RKO (cell line): ENCODE data around the gene MAGI1.
A peak's percentile ranks its signal among the peaks of the same experiment; 100 is the strongest.

Source experiments
- DNase-seq: peaks from one replicate; pipeline ENCODE4 v3.0.0-alpha.2; 2016; ENCODE audit warnings: low spot score

The MAGI1 gene

GRCh38 chr3:65944252-65944651 lies 94.5 kb downstream of the MAGI1 start:
- no peak for DNase-seq

GRCh38 chr3:65939801-65940246 lies 98.9 kb downstream of the MAGI1 start:
- DNase-seq, result no peak

GRCh38 chr3:65939184-65939583 lies 99.5 kb downstream of the MAGI1 start:
- DNase-seq, result no peak

- DNase-seq, result no peak
Observed at GRCh38 chr3:65938676-65939075, 100.0 kb downstream of the MAGI1 start.

GRCh38 chr3:65938147-65938546 lies 100.6 kb downstream of the MAGI1 start:
- DNase-seq, result no peak

- no peak for DNase-seq
Observed at GRCh38 chr3:65936908-65937638, 101.6 kb downstream of the MAGI1 start.

- no peak for DNase-seq
Observed at GRCh38 chr3:65935724-65936123, 103.0 kb downstream of the MAGI1 start.

- DNase-seq, result no peak
Observed at GRCh38 chr3:65930648-65931047, 108.1 kb downstream of the MAGI1 start.

- DNase-seq, result no peak
Observed at GRCh38 chr3:65928110-65928509, 110.6 kb downstream of the MAGI1 start.

GRCh38 chr3:65927576-65927975 lies 111.1 kb downstream of the MAGI1 start:
- DNase-seq, result no peak

GRCh38 chr3:65925254-65925954 lies 113.3 kb downstream of the MAGI1 start:
- DNase-seq, result no peak

- DNase-seq, result no peak
Observed at GRCh38 chr3:65924762-65925161, 114.0 kb downstream of the MAGI1 start.

- DNase-seq, result no peak
Observed at GRCh38 chr3:65922441-65922840, 116.3 kb downstream of the MAGI1 start.

- no peak for DNase-seq
Observed at GRCh38 chr3:65919826-65920225, 118.9 kb downstream of the MAGI1 start.

- no peak for DNase-seq
Observed at GRCh38 chr3:65915477-65915876, 123.2 kb downstream of the MAGI1 start.

- peak; percentile 9 for DNase-seq
Observed at GRCh38 chr3:65914740-65915367, 123.9 kb downstream of the MAGI1 start.

- no peak for DNase-seq
Observed at GRCh38 chr3:65914032-65914739, 124.5 kb downstream of the MAGI1 start.

- no peak for DNase-seq
Observed at GRCh38 chr3:65912647-65913046, 126.1 kb downstream of the MAGI1 start.

GRCh38 chr3:65908588-65908987 lies 130.1 kb downstream of the MAGI1 start:
- no peak for DNase-seq

- DNase-seq, result no peak
Observed at GRCh38 chr3:65907232-65908130, 131.2 kb downstream of the MAGI1 start.

- no peak for DNase-seq
Observed at GRCh38 chr3:65905771-65906170, 132.9 kb downstream of the MAGI1 start.
